HUDEP-2 (cell line): Measurements from ENCODE around the gene TMUB1.

Experiments used
- DNase-seq, 76 experiments: peaks; one replicate each; lab custom pipeline; 2025; ENCODE audit not compliant: unreplicated experiment in 76 of 76; lab: John Stamatoyannopoulos, UW

Gene TMUB1, protein sequence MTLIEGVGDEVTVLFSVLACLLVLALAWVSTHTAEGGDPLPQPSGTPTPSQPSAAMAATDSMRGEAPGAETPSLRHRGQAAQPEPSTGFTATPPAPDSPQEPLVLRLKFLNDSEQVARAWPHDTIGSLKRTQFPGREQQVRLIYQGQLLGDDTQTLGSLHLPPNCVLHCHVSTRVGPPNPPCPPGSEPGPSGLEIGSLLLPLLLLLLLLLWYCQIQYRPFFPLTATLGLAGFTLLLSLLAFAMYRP

DNA sequence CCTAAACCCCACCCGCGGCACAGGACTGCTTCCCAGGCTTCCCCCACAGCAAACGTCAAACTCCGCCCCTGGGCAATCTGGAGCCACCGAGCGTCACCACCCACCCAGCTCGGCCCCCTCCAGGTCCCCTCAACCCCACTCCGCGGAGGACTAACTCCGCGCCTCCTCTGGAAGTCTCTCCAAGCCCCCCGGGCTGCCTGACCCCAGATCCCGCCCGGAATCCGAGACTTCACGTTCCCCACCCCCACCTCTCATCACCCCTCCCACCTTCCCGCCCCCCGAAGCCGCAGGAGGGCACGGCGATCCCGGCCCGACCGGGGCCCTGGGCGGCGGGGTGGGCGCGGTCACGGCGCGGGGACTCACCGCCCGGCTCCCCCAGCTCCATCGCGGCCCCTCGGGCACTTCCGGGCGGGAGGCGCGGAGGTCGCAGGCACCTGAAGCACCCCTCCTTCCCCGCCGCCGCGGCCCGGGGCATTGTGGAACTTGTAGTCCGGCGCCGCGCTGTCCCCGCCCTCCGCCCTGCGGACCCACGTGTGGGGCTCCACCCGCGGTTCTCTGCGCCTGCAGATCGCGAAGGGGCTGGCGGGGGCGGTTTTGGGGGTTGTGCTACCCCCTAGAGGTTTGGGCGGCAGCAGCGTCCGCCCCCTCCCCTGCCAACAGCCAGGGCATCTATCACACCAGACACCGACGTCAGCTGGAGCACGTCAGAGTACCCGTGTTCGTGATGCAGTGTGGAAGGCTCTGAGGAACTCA is at the start of gene TMUB1:
Gene TMUB1, minus strand, starts transcription at position 423 of the 753 bp plus-strand sequence. CDS start 930 bp downstream, outside the sequence.
- DNase-seq, result peak in 51 of 76 experiments; percentile 4 to 72 (median 42)

DNA sequence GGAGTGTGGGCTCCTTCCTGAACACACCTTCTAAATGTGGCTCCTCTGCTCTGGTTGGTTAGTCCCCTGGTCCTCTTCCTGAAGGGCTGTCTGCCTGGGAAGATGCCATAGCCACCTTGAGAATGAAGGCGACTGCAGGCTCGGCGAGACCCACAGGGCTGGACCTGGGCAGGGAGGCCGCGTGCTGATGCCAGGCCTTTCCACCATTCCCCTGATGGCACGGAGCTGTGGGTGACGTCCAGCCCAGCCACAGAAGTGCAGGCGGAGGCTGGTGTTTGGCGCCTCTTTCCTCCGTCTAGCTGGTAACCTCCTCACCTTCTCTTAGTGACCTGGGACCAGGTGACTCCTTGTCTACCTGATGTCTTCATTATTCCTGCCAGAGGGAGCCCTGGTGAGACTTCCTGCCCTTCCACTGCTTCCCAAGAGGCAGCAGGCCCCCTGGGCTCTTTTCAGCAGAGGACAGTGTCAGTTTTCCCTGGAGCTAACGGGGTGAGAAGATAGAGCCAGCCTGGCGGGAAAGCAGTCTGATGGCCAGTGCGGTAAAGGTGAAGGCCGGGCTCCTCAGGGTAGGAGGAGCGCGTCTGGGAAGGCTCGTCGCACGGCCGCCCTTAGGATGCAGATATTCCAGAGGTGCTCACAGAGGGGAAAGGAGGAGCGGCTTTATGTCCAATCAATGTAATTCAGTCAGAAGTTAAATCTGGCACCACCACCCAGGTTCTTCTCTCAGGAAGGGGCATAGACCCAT is 49.3 kb upstream of the TMUB1 start:
- DNase-seq, result no peak

DNA sequence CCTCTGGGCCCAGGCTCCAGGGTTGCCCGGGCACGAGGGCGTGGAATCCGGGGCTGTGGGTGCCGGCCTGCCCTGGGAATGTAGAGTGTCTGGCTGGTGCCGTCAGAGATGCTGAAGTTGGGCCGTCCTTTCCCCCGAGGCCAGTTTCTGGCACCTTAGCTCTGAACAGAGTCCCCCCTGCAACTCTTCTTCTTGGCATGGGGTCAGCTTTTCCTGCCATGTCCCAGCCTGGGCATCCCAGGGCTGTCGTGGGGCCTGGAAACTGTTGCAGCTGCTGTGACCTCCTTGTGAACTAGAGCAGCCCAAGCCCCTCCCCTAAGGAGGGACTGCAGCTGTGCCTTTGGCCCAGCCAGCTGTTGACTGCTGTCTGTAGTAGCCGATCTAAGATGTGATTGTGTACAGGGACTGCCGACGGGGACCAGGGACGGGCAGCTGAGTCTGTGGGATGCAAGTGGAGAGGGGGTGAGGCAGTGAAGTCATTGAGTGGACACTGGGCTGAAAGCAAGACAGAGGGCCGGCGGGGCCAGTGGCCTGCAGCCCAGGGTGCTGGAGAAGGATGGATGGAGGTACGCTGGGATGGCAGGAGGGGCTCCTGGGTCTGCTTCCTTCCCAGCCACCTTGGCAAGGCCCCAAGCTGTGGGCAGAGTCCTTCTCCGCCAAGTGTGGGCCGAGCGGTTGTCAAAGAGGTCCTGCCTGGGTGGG is 48.5 kb upstream of the TMUB1 start:
- no peak for DNase-seq

- no peak for DNase-seq
Measured at GRCh38 chr7:151131224-151131591, 47.9 kb upstream of the TMUB1 start.

- no peak for DNase-seq
Measured at GRCh38 chr7:151130741-151131157, 47.5 kb upstream of the TMUB1 start.

- no peak for DNase-seq
Measured at GRCh38 chr7:151129960-151130591, 46.8 kb upstream of the TMUB1 start.

- DNase-seq, result no peak
Measured at GRCh38 chr7:151129117-151129959, 46.0 kb upstream of the TMUB1 start.

DNA sequence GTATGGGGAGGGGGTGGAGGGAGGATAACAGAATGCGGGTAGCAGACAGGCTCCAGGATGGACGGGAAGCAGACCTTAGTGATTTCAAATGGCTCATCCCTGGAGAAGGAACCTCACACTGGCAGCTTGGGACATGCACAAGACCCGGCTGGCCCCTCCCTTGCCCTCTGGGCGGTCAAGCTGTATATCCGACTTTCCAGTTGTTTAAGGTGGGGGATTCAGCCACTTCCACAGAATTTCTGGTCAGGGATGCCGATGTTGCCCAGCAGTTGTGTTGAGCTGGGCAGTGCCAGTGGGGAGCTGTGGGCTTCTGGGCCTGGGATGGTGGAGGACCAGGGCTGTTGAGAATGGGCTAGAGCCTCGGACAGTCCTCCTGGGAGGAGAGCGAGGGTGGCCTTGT is 45.4 kb upstream of the TMUB1 start:
- DNase-seq, result no peak

GRCh38 chr7:151128144-151128543 is 44.9 kb upstream of the TMUB1 start:
- no peak for DNase-seq

- no peak for DNase-seq
Measured at GRCh38 chr7:151126491-151127137, 43.3 kb upstream of the TMUB1 start.

- DNase-seq, result no peak
Measured at GRCh38 chr7:151125846-151126481, 42.7 kb upstream of the TMUB1 start.

- no peak for DNase-seq
Measured at GRCh38 chr7:151125470-151125845, 42.2 kb upstream of the TMUB1 start.

GRCh38 chr7:151124899-151125399 is 41.7 kb upstream of the TMUB1 start:
- no peak for DNase-seq

DNA sequence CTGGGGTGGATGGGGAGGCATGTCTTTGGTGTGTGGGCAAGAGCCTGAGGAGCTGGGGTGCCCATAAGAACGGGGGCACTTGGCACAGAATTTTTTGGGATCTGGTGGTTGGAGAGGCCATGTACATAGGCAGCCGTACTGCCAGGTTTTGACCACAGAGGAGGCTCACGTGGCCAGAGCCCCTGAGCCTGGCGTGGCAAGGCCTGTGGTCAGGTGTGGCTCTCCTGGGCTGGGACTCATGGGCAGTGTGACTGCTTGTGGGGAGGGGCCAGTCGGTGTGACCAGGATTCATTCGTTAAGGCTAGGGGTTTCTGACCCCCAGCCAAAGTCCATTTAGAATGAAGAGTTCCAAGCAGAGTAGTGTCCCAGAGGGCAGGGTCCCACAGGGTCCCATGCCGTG is 41.2 kb upstream of the TMUB1 start:
- no peak for DNase-seq

DNA sequence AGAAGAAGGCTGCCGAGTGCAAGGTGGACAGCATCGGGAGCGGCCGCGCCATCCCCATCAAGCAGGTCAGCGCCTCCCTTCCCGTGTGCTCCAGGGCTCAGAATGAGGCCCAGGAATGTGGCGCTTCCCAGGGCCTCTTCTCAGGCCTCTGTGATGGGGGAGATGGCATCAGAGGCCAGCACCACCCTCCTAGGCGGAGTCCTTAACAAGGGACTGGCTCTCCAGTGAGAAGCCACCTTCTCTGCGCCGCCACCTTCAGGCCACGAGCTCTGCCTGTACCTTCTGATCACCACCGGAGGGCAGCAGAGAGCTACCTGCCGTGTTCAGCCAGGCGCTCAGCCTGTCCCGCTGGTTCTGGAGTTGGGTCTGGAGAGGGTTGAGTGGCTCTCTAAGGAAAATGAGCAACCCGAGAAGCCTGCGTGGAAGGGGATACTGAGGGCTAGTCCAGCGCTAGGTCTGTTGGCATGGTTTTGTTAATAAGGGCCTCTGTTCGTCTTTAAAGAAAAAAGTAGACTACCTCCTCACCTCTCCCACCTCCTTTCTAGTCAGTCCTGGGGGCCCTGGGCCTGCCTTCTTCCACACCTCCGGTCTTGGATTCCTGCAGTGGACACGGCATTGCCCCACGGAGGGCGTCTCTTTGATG is 40.6 kb upstream of the TMUB1 start:
- DNase-seq, result peak in 74 of 76 experiments; percentile 37 to 90 (median 77)

- DNase-seq, result no peak
Measured at GRCh38 chr7:151123158-151123821, 40.0 kb upstream of the TMUB1 start.

GRCh38 chr7:151122796-151123157 is 39.5 kb upstream of the TMUB1 start:
- no peak for DNase-seq

DNA sequence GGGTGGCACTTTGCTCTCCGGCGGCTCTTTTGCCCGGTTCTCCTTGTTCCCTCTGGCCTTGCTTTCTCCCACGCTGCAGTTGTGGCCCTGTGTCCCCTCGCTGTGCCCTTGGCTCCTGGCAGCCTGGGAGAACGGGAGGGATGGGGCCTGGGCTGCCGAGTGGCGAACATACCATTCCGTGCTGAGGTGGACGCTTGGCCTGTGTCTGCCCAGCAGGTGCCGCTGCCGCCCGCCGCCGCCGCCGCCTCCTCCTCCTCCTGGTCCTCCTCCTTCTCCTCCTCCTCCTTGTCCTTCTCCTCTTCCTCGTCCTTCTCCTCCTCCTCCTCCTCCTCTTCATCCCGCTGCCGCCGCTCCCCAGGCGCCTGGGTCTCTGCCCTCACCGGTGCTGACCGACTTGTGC is 39.0 kb upstream of the TMUB1 start:
- no peak for DNase-seq
